HepG2 (cell line): Measurements from ENCODE around the gene COMMD8. TPM values are rescaled to one million over a fixed set of nuclear protein-coding genes. Genes with fewer than 3 reads are reported as not detected.

ENCODE experiments used
- ATAC-seq: fragments of 200-7000 bp; cut with Tn5 transposase; 3 replicates; pipeline ENCODE4 v1.9.1; 2020; ENCODE audit warnings: mild to moderate bottlenecking, moderate library complexity
- BruUV-seq: library from RNA; stranded (reverse); fragments of 400-500 nt; replicated peaks from 2 replicates; lab custom pipeline; 2021; lab: Mats Ljungman, UMichigan
- CTCF ChIA-PET: fragments of 300-600 bp; formaldehyde crosslinking; extraction: SDS; loops from one replicate; lab custom pipeline; 2021; ENCODE audit warnings: low total read pairs, inconsistent platforms, low intra/inter-chr PET ratio; lab: Yijun Ruan, JAX
- POLR2A ChIA-PET: fragments of 350-600 bp; sonication (Branson Sonifier 250); formaldehyde crosslinking; loops from one replicate; lab custom pipeline; 2020; ENCODE audit warnings: antibody characterized with exemption, inconsistent platforms; lab: Yijun Ruan, JAX
- DNase-seq: peaks from one replicate; pipeline ENCODE4 v3.0.0-alpha.2; 2015; ENCODE audit warnings: low spot score
- FAIRE-seq: peaks from 3 replicates; lab custom pipeline; 2011; peaks lifted over from hg19 to GRCh38; lab: Jason Lieb, UNC
- H2AFZ ChIP-seq: one replicate; pipeline ENCODE4 v1.6.1; 2011; ENCODE audit warnings: low read length, inconsistent platforms
- H3K27ac ChIP-seq: fragments of 300-600 bp; 3 replicates; pipeline ENCODE4 v1.8.0; 2011; ENCODE audit warnings: mixed run types, mild to moderate bottlenecking, mixed read lengths, low read length, inconsistent platforms; ENCODE audit not compliant: insufficient read depth; ENCODE audit errors: extremely low read length
- H3K27me3 ChIP-seq, 2 experiments: fragments of 200-600 bp in 1 of 2; 2 replicates in 1 of 2; 3 replicates in 1 of 2; pipeline versions ENCODE4 v1.6.0 to v1.8.0; 2011; ENCODE audit warnings: low read length in 2 of 2, mild to moderate bottlenecking in 2 of 2, moderate library complexity in 2 of 2, inconsistent platforms in 1 of 2; ENCODE audit not compliant: insufficient read depth in 2 of 2, control insufficient read depth in 1 of 2
- H3K36me3 ChIP-seq, 2 experiments: fragments of 200-600 bp in 1 of 2; replicated peaks in 1 of 2; 2 replicates in 1 of 2; 3 replicates in 1 of 2; pipeline versions ENCODE4 v1.5.1 to v1.8.0; 2011; ENCODE audit warnings: low read length in 2 of 2, inconsistent platforms in 1 of 2; ENCODE audit not compliant: insufficient read depth in 2 of 2, control insufficient read depth in 1 of 2
- H3K4me1 ChIP-seq: 2 replicates; pipeline ENCODE4 v1.5.1; 2012; ENCODE audit warnings: low read length, inconsistent platforms; ENCODE audit not compliant: insufficient read depth
- H3K4me2 ChIP-seq: 2 replicates; pipeline ENCODE4 v1.6.0; 2011; ENCODE audit warnings: low read depth, low read length, inconsistent platforms
- H3K4me3 ChIP-seq, 3 experiments: fragments of 200-600 bp in 1 of 3; sonication (generic), shearing (Covaris generic) in 1 of 3; replicated peaks in 1 of 3; 2 replicates each; pipeline ENCODE4 v1.5.1; 2011 to 2016; ENCODE audit warnings: low read length in 3 of 3, inconsistent platforms in 2 of 3, low read depth in 2 of 3, mild to moderate bottlenecking in 2 of 3, control low read depth in 1 of 3, mixed read lengths in 1 of 3; ENCODE audit not compliant: insufficient read depth in 1 of 3
- H3K79me2 ChIP-seq: one replicate; pipeline ENCODE4 v1.6.1; 2011; ENCODE audit warnings: low read length, inconsistent platforms; ENCODE audit not compliant: insufficient read depth
- H3K9ac ChIP-seq: 2 replicates; pipeline ENCODE4 v1.6.0; 2011; ENCODE audit warnings: mild to moderate bottlenecking, low read depth, low read length, inconsistent platforms; ENCODE audit not compliant: insufficient read depth
- H3K9me3 ChIP-seq: 2 replicates; pipeline ENCODE4 v1.5.1; 2012; ENCODE audit warnings: mild to moderate bottlenecking, low read length
- H4K20me1 ChIP-seq: 2 replicates; pipeline ENCODE4 v1.6.0; 2011; ENCODE audit warnings: inconsistent platforms, mild to moderate bottlenecking, low read length, moderate library complexity; ENCODE audit not compliant: insufficient read depth
- HOXA3 ChIP-seq: sonication (generic); formaldehyde crosslinking; IDR thresholded peaks from 2 replicates; pipeline ENCODE4 v1.5.0; 2020; ENCODE audit warnings: missing genetic modification reagents
- MEF2D ChIP-seq: sonication (generic); formaldehyde crosslinking; IDR thresholded peaks from 2 replicates; pipeline ENCODE4 v1.5.1; 2020; ENCODE audit warnings: mild to moderate bottlenecking, missing genetic modification reagents
- PHF20 ChIP-seq: sonication (generic); formaldehyde crosslinking; IDR thresholded peaks from 2 replicates; pipeline ENCODE4 v1.5.0; 2020; ENCODE audit warnings: mild to moderate bottlenecking, missing genetic modification reagents
- XBP1 ChIP-seq: sonication (generic); formaldehyde crosslinking; IDR thresholded peaks from 2 replicates; pipeline ENCODE4 v1.5.0; 2020; ENCODE audit warnings: missing genetic modification reagents
- ZEB1 ChIP-seq: IDR thresholded peaks from 2 replicates; pipeline ENCODE4 v1.6.1; 2012; ENCODE audit warnings: mild to moderate bottlenecking, low read depth, inconsistent platforms; ENCODE audit not compliant: insufficient replicate concordance
- ZNF543 ChIP-seq: sonication (generic); formaldehyde crosslinking; IDR thresholded peaks from 2 replicates; pipeline ENCODE4 v1.4.0; 2020; ENCODE audit warnings: mild to moderate bottlenecking, missing genetic modification reagents
- ZNF724P ChIP-seq: sonication (generic); formaldehyde crosslinking; IDR thresholded peaks from 2 replicates; pipeline ENCODE4 v1.8.0; 2022; ENCODE audit warnings: missing genetic modification reagents, borderline replicate concordance
- WGBS: methylation state at CpG from one replicate; pipeline ENCODE4 v1.1.6; 2017; ENCODE audit warnings: low lambda C conversion rate; 5-methylcytosine and 5-hydroxymethylcytosine counted together
- in situ Hi-C: cut with HindIII; loops from 2 replicates; pipeline ENCODE4 v1.10.0; 2017; ENCODE audit warnings: low pct_unique_long_range_greater_than_20kb; ENCODE audit not compliant: extremely low pct_ligation_motif_present
- intact Hi-C: fragments of 100-400 bp; cut with micrococcal nuclease; formaldehyde crosslinking; loops from one replicate; pipeline ENCODE4 v1.10.0; 2022; ENCODE audit not compliant: unreplicated experiment
- polyA plus RNA-seq, 8 experiments: library from polyadenylated mRNA; depleted of rRNA in 3 of 8; stranded (reverse) in 7 of 8; unstranded in 1 of 8; fragments of >200 nt; fragmentation: Illumina TruSeq in 4 of 8; extraction: Trizol in 4 of 8; gene quantifications; 2 replicates each; pipeline versions ENCODE4 v1.2.1 to v1.2.3, GENCODE V29; 2011 to 2016; ENCODE audit warnings: low read depth in 4 of 8, missing spikeins in 1 of 8, mixed read lengths in 1 of 8; ENCODE audit not compliant: insufficient read depth in 1 of 8
- total RNA-seq, 5 experiments: library from RNA; depleted of rRNA; stranded (reverse); fragments of >200 nt; fragmentation: Illumina TruSeq; extraction: Trizol; gene quantifications; 2 replicates each; pipeline ENCODE4 v1.2.3, GENCODE V29; 2016; ENCODE audit warnings: low read depth in 1 of 5
- TF ChIP-seq, protein P1 (sequence below): sonication (generic); formaldehyde crosslinking; IDR thresholded peaks from 2 replicates; pipeline ENCODE4 v1.4.0; 2020; ENCODE audit warnings: mild to moderate bottlenecking, missing genetic modification reagents

COMMD8 gene
- total and polyA plus RNA-seq, 2 of the 13 experiments (the other 11 are each of a cell fraction or from before 2014, with no cell fraction given) = 7.1 to 20.3 TPM

DNA sequence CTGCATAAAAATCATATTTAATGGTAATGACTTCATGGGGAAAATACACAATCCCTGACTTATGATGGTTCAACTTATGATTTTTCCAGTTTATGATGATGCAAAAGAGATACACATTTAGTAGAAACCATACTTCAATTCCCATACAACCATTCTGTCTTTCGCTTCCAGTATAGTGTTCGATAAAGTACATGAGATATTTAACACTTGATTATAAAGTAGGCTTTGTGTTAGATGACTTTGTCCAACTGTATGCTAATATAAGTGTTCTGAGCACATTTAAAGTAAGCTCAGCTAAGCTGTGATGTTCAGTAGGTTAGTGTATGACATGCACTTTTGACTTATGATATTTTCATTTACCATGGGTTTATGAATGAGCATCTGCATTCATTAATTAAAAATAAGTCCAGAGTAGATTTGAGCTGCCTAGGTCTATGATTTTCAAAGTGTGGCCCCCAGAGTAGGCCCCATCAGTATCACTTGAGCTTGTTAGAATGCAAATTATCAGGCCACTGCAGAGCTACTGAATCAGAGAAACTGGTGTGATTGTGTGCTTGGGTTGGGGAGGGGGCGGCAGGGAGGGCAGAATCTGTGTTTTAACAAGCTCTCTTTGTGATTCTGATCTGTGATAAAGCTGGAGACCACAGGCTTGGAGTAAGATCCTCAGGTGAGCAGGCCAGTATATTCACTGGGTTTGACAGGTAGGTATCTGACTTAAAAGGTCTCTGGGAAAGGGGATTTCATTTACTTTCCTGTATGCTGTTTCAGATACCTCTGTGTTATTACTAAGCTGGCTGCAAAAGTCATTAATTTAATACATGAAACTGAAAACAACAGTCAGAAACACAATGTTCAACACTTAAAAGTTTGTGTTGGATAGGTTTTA lies 30.0 kb upstream of the COMMD8 start:
- H3K27me3 ChIP-seq = no peaks in the 10 kb centered on the region
- no peak overlapping the region for H3K4me3 ChIP-seq
- FAIRE-seq (no peak), DNase-seq (no peak), ATAC-seq (no peak)
- H3K4me2 ChIP-seq = no peak overlapping the region
- in situ Hi-C loops = no loop called here
- no peak overlapping the region for H3K9ac ChIP-seq
- BruUV-seq = no TSS peak
- H3K79me2 ChIP-seq = no peaks in the 10 kb centered on the region
- H3K9me3 ChIP-seq = no peaks in the 10 kb centered on the region
- WGBS = 50% methylated on average over 3 of the region's 3 CpGs
- TF ChIP-seq ZNF543 (CRISPR knock-in tag) (no peak), PHF20 (CRISPR knock-in tag) (no peak), HOXA3 (CRISPR knock-in tag) (no peak), ZEB1 (no peak), MEF2D (no peak), XBP1 (CRISPR knock-in tag) (no peak), ZNF724P (CRISPR knock-in tag) (no peak)
- TF ChIP-seq, protein P1, sequence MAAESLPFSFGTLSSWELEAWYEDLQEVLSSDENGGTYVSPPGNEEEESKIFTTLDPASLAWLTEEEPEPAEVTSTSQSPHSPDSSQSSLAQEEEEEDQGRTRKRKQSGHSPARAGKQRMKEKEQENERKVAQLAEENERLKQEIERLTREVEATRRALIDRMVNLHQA (CRISPR knock-in tag) = no peak
- H3K27ac ChIP-seq = no peak overlapping the region
- ChIA-PET POLR2A (no interaction called here), CTCF (no interaction called here)
- H3K36me3 ChIP-seq = no peaks in the 10 kb centered on the region
- no peak overlapping the region for H2AFZ ChIP-seq
- H4K20me1 ChIP-seq = no peaks in the 10 kb centered on the region
- no peaks in the 10 kb centered on the region for H3K4me1 ChIP-seq
- intact Hi-C loops = no loop called here
